ENCODE data around the gene PDX1. TPM values are rescaled to one million over a fixed set of nuclear protein-coding genes. Genes with fewer than 3 reads are reported as not detected.

The PDX1 gene
- total RNA-seq, 1 donor from 2014 or later: not detected

DNA sequence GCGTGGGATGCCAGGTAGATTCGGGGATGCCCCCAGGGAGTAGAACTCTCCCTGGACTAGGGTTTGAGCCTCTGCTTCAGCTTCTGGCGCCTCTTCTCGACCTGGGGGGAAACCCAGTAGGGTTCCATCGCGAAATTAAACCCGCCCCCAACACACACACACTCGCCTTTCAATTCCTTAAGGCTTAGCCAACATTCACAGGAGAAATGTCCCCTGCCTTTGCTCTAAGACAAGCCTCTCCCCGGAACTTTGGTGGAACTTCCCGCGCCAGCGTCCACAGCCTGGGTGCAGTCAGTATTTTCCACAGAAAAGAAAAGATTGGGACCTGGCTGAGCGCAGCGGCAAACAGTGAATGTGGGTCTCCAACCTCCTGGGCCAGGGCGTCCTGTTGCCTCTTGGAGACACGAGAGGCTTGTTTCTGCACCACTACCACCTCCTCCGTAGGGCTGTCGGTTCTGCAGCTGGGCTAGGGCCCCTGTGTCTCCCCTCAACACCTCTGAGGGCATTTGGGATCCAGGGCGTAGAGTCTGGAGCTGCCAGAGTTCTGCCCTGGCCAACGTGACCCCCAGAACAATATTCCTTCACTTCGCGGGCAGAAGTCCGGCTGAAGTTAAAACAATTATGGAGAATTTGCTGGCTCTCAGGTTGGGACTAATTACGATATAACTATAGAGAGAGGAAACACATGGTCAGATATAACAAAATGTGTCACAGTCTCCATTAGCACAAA lies 3.2 kb downstream of the PDX1 start:
- DNase-seq (ENCODE audit: low read depth in 2 of 2): no peak

DNA sequence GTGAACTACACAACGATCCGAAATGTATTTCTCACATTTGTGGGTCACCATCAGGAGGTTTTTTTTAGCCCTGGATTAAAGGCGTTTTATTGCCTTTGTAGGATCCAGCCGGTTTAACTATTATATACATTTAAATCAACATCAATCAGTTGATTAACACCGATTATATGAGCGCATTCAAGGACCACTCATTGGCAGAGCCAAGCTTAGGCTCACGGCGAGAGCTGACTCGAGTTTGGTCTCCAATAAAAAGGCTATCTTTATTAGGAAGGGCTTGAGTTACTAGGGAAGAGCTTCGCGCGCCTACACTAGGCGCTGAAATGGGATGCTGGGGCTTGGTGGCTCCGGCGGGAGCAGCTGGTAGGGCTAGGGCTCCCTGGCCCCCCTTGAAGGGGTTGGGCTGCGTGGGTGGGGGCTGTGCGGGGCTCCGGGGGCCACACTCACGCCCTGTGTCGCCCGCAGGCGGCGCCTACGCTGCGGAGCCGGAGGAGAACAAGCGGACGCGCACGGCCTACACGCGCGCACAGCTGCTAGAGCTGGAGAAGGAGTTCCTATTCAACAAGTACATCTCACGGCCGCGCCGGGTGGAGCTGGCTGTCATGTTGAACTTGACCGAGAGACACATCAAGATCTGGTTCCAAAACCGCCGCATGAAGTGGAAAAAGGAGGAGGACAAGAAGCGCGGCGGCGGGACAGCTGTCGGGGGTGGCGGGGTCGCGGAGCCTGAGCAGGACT lies 4.2 kb downstream of the PDX1 start:
- DNase-seq (ENCODE audit: low read depth in 2 of 2): no peak

DNA sequence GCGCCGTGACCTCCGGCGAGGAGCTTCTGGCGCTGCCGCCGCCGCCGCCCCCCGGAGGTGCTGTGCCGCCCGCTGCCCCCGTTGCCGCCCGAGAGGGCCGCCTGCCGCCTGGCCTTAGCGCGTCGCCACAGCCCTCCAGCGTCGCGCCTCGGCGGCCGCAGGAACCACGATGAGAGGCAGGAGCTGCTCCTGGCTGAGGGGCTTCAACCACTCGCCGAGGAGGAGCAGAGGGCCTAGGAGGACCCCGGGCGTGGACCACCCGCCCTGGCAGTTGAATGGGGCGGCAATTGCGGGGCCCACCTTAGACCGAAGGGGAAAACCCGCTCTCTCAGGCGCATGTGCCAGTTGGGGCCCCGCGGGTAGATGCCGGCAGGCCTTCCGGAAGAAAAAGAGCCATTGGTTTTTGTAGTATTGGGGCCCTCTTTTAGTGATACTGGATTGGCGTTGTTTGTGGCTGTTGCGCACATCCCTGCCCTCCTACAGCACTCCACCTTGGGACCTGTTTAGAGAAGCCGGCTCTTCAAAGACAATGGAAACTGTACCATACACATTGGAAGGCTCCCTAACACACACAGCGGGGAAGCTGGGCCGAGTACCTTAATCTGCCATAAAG lies 4.8 kb downstream of the PDX1 start:
- DNase-seq (ENCODE audit: low read depth in 2 of 2): no peak

DNA sequence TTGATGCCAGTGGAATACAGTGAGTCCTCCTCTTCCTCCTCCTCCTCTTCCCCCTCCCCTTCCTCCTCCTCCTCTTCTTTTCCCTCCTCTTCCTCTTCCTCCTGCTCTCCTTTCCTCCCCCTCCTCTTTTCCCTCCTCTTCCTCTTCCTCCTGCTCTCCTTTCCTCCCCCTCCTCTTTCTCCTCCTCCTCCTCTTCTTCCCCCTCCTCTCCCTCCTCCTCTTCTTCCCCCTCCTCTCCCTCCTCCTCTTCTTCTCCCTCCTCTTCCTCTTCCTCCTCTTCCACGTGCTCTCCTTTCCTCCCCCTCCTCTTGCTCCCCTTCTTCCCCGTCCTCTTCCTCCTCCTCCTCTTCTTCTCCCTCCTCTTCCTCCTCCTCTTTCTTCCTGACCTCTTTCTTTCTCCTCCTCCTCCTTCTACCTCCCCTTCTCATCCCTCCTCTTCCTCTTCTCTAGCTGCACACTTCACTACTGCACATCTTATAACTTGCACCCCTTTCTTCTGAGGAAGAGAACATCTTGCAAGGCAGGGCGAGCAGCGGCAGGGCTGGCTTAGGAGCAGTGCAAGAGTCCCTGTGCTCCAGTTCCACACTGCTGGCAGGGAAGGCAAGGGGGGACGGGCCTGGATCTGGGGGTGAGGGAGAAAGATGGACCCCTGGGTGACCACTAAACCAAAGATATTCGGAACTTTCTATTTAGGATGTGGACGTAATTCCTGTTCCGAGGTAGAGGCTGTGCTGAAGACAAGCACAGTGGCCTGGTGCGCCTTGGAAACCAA lies 5.6 kb downstream of the PDX1 start:
- DNase-seq (ENCODE audit: low read depth in 2 of 2): no peak

DNA sequence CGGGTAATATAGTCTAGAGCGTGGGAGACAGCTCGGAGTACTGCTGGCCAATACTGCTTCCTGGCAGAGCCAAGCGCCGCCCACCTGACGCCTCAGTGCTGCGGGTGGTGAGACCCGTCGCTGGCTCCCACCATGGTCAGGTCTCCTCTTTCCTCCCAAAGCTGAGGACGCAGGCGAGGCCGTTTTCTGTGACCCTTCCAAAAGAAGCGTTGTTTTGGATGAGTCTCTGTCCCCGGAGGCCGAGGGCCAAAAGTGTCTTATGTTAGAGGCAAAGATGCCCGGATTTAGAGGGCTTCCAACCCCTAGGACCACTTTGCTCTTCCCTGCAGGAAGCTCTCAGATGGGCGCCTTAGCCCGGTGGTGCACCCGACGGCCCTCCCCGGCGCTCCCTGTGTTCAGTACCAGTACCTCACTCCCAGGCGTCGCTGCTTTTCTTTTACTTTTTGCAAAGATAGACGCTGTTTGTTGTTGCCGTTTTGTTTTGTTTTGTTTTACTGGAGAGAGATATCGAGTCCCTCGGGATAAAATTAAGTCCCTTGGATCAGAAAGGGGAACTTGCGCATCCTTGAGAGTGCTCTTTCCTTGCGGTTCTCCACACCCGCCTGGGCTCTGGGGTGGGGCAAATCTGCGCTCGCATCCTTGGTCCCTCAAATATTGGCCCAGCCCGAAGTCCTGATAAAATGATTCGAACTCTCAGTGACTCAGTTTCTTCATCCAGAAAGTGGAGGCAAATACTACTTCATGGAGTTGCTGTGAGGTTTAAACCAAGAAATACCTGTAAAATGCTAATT lies 7.0 kb downstream of the PDX1 start:
- no peak for DNase-seq (ENCODE audit: low read depth in 2 of 2)

DNA sequence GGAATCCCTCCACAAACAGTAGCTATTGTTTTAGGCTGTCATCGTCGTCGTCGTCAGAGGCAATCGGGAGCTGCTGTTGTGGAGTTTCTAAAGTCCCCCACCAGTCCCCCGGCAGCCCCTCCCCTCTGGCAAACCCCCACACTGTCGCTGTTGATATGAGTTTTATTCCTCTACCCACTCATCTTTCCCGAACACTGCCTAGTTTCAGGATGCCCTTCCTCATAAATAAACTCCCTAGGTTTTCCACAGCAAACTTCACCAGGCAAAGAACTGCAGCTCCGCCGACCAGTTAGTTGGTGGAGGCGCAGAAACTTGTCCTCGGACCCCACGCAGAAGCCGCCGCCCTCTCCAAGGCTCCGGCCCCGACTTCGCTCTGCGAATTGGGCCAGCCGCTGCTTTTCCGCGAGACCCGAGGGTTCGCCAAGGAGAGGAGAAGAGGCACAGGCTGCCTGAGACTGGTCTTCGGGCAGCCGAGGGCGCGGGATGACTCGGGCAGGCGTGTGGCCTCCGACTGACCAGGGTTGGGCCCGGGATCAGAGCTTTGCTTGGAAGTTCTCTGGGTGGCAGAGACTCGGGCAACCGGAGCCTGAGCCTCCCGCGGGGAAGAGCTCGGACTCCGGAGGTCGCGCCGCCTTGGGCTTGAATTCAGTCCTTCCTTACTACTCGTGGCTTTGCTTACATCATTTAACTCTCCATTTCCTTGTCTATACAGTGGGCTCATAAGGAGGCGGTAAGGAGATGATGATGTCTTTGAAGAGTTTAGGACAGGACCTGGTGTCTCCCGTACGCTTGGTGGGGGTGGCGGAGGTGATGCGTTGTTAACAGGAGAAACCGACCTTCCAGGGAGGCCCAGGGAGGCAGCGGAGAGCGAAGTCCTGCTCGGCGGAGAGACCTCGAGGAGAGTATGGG lies 7.9 kb downstream of the PDX1 start:
- no peak for DNase-seq (ENCODE audit: low read depth in 2 of 2)

DNA sequence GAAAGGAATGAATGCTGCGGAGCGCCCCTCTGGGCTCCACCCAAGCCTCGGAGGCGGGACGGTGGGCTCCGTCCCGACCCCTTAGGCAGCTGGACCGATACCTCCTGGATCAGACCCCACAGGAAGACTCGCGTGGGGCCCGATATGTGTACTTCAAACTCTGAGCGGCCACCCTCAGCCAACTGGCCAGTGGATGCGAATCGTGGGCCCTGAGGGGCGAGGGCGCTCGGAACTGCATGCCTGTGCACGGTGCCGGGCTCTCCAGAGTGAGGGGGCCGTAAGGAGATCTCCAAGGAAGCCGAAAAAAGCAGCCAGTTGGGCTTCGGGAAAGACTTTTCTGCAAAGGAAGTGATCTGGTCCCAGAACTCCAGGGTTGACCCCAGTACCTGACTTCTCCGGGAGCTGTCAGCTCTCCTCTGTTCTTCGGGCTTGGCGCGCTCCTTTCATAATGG lies 8.6 kb downstream of the PDX1 start:
- DNase-seq (ENCODE audit: low read depth in 2 of 2): no peak

DNA sequence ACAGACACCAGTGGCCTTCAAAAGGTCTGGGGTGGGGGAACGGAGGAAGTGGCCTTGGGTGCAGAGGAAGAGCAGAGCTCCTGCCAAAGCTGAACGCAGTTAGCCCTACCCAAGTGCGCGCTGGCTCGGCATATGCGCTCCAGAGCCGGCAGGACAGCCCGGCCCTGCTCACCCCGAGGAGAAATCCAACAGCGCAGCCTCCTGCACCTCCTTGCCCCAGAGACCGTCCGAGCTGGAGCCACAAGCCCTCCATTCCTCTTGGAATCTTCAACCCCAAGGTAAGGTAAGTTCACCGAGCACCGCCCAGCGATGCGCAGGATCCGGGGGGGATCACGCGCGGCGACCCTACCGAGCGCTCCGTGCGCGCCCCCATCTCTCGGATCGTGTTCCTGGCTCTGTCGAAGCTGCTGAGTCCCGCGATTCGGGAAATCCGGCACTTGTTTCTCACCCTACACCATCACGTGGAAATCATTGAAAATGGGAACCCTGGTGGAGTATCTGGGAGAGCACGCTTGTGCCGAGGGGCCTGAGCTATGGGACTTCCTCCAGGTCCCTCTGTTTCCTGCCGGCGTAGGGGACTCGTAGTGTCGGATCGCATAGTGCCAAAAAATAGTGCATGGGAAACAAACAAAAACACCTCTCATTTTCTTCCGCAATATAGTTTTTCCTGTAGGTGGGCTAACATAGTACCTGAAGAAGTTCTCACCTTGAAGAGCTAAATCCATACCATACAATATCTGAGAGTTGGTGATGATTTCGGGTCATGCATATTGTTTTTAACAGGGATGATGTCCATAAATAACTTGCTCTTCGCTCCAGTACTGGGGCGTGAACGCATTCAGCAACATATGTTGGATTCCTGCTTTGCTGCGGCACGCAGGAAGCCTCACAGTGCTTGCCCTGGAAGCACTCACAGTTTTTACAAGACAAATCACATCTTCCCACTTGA lies 9.3 kb downstream of the PDX1 start:
- no peak for DNase-seq (ENCODE audit: low read depth in 2 of 2)

DNA sequence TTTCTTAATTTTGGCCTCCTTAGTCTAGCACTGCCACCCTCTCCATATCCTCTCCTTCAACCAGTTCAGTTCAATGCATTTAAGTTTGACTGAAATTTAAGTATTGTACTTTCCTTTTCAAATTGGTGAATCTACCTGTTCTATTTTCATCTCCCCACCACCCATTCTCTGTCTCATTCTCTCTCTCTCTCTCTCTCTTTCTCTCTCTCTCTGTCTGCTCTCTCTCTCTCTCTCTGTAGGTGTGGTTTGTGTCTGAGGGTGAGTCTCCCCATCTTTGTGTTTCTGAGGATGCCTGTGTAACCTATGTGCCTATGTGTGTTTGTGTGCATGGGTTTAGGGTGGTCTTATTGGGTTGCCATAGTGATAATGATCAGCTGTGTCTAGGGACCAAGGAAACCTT lies 10.1 kb downstream of the PDX1 start:
- DNase-seq (ENCODE audit: low read depth in 2 of 2): no peak

DNA sequence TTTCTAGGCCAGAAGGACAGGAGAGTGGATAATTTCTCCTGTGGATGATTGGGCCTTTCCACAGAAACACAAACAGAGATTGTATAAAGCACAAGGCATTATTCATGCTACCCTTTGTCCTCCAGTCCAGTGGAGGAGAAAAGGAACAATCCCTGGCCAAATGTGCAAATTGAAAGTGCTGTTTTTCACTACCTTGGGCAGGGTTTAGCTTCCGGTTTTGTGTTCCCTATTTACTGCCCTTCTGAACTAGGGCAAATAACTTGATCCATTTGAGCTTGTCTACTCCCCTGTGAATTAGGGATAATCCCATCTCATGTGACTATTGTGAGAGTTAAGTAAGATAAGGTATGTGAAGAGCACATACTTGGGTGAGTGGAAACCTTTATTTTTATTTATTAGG lies 13.3 kb downstream of the PDX1 start:
- DNase-seq (ENCODE audit: low read depth in 2 of 2): no peak

DNA sequence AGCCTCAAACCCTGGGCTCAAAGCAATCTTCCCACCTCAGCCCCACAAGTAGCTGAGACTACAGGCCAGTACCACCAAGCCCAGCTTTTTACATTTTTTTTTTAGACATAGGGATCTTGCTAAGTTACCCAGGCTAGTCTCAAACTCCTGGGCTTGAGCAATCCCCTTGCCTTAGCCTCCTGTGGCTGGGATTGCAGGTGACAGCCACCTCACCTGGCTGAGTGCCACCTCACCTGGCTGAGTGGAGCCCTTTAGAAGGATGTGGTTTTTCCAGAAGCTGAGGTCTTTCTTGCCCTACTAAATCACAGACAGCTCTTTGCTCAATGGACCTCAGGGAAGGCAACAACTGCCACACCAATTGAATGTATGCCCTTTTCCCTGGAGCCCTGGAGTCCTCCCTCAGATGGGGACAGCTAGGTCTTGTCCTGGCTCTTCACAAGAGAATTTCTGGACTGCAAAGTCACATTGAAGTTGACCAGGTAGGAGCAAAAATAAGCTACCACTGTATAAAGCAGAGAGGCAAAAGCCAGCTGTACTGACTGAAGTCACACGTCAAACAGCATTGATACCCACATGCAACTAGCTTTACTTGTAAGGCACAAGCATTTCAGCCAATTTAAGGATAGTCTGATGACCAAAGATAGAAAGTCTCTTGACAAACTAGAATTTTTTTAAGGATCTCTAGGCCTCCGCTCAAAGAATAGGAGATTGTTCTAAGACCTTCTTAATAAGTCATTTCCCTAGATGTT lies 14.0 kb downstream of the PDX1 start:
- no peak for DNase-seq (ENCODE audit: low read depth in 2 of 2)

DNA sequence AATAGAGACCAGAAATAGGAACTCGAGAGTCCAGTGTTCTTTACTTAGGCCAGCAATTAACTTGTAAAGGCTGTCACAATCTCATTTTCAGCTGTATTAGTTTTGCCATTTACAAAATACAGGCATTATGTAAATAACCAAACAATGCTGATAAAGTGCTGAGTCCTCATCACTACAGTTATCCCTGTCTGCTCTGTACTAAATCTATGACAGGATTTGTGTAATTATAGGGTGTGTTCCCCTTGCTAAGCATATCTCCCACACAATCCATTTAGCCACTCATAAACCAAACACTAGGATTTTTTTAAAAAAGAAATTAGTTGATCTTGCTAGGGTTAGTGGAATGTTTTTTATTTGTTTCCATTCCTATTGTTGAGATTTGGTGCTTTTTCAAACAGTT lies 23.2 kb downstream of the PDX1 start:
- DNase-seq (ENCODE audit: low read depth in 2 of 2): no peak

DNA sequence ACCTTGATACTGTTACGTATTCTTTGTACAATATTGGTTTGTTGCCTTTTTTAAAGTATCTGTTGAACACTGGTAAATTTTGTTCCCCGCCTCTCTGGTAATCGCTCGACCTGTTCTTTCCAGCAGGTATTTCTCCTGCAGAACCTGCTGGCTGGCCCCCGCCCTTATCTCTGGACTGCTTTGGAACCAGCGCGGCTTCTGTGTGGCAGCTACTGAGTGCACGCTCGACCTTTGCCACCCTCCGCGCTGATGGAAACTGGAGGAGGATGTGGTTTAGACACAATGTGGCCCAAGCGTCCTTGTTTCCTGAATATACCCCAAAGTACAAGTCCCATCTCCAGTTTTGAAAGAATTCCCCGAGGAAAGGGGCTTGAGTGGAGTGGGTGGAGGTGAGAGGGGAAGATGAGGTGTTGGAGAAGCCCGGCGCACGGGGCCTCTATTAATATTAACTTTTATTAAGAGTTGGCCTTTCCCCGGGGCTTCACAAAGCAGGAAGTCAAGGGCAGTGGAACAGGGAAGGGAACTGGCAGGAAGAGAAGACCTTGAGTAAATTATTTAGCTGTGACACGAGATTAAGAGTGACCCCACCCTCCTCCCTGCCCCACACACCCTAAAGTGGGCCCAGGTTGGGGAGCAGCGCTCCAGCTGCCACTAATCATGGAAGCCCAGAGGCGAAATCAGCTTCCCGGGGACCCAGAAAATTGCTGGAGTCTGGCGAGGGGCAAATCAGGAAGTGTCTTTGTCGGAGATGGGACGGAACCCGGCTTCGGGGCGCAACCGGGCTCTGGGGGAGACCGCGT lies 33.3 kb downstream of the PDX1 start:
- no peak for DNase-seq (ENCODE audit: low read depth in 2 of 2)

DNA sequence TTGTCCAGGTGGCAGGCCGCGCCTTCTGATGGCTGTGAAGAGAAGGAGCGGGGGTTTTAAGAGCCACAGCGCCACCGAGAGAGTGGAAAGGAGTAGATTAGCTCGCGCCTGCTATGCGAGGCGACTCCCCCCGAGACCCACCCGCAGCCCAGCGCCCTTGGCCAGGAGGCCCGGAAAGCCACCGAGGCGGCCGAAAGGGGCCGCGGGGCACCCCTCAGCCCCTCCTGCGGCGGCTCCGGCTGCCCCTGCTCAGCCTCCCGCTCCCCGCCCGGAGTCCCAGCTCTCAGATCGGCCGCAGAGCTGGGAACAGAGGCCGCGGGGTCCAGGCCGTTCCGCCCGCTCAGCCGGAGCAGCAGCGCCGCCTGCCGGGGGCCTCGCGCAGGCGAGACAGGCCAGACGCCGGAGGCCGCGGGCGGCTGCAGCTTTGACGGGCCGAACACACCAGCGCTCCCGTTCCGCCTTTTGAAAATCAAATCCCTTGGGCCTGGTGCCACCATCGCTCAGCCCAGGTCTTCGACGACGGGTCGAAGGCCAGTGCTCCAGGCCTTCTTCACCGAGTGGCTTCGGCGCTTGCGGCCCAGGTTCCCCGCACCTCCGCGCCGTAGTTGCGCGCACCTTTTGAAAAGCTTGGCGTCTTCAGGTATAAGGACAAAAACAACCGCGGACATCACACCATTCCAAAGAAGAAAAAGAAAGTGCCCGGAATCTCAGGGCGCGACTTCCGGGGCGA lies 34.0 kb downstream of the PDX1 start:
- peak; percentile 76 to 79 for DNase-seq (ENCODE audit: low read depth in 2 of 2)

DNA sequence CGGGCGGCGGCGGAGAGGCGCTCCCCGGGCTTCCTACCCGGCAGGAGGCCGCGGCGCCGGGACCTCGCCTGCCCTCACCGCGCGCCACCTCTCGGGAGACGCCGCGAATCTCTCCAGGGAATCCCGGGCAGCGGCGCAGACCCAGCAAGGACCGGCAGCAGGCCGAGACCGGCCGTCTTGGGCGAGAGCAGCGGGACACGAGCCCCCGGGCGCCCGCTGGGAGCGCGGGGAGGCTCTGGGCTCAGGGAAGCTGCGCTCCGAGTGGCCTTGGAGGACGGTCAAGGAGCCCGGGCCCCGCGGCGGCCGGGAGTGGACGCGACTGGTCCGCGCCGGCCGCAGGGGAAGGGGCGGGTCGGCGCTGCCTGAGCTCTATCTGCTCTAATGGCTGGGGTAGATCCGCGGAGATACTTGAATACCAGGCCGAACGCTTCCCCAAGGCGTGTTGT lies 34.6 kb downstream of the PDX1 start:
- peak; percentile 12 to 38 for DNase-seq (ENCODE audit: low read depth in 2 of 2)

DNA sequence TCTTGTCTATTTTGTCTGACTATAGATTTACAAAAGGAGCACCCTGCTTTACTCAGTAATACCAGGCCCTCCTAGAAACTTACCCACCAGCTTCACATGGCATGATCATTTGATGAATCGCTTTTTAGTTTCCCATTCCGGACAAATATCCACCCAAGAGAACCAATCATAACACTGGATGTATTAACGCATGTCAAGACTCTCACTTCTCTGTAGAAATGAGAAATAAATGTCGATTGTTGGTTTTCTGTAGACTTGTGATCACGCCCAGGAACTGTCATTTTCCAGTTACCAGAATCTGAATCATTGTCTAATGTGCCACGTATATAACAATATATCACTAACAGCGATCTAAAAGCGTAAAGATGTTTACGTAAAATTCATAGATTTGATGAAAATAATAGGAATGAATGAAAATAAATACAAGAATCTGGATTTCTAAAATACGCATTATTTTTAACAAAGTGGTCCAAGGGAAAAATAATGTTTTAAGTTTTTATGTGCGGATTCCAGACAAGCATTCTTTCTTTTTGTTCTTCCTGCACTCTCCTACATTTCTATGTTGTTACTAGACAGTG lies 35.3 kb downstream of the PDX1 start:
- DNase-seq (ENCODE audit: low read depth in 2 of 2): no peak
